GM23248 (cell line): ENCODE measurements around the gene ZBTB20.

Source experiments
- EZH2 ChIP-seq: fragments of 200-600 bp; sonication (generic); IDR thresholded peaks from 2 replicates; pipeline ENCODE4 v1.6.1; 2018; ENCODE audit warnings: antibody characterized with exemption, mild to moderate bottlenecking; ENCODE audit not compliant: insufficient read depth, poor library complexity, severe bottlenecking
- EZH2phosphoT487 ChIP-seq: fragments of 200-600 bp; sonication (generic); IDR thresholded peaks from 2 replicates; pipeline ENCODE4 v1.6.1; 2018; ENCODE audit warnings: antibody characterized with exemption, moderate library complexity, mild to moderate bottlenecking, low read depth; ENCODE audit not compliant: insufficient read depth

GRCh38 chr3:114634635-114635034 lies 512.5 kb downstream of the ZBTB20 start:
- TF ChIP-seq EZH2 (no peak), EZH2phosphoT487 (no peak)
